Endodermal cell (in vitro differentiated cells): Measurements from ENCODE around the gene IL1R1. TPM values are rescaled to one million over a fixed set of nuclear protein-coding genes. Genes with fewer than 3 reads are reported as not detected.

Experiments used
- DNase-seq: peaks from one replicate; pipeline ENCODE4 v3.0.0-alpha.2; 2017
- H3K27ac ChIP-seq: 2 replicates; pipeline ENCODE4 v1.5.1; 2013; ENCODE audit warnings: mild to moderate bottlenecking, low read depth, low read length, moderate library complexity
- H3K27me3 ChIP-seq: 2 replicates; pipeline ENCODE4 v1.6.1; 2013; ENCODE audit warnings: mild to moderate bottlenecking, low read length, moderate library complexity; ENCODE audit not compliant: insufficient read depth, control insufficient read depth, poor library complexity, severe bottlenecking
- H3K36me3 ChIP-seq: 2 replicates; pipeline ENCODE4 v1.7.0; 2013; ENCODE audit warnings: mild to moderate bottlenecking, low read length, moderate library complexity; ENCODE audit not compliant: control insufficient read depth, insufficient read depth
- H3K4me1 ChIP-seq: one replicate; pipeline ENCODE4 v1.7.0; 2013; ENCODE audit warnings: low read length; ENCODE audit not compliant: control insufficient read depth, insufficient read depth
- H3K4me3 ChIP-seq: 2 replicates; pipeline ENCODE4 v1.5.1; 2013; ENCODE audit warnings: mild to moderate bottlenecking, low read length, moderate library complexity
- H3K9ac ChIP-seq: 2 replicates; pipeline ENCODE4 v1.6.1; 2013; ENCODE audit warnings: mild to moderate bottlenecking, low read length, moderate library complexity; ENCODE audit not compliant: poor library complexity, severe bottlenecking; ENCODE audit errors: extremely low read depth
- H3K9me3 ChIP-seq: 2 replicates; pipeline ENCODE4 v1.6.1; 2013; ENCODE audit warnings: mild to moderate bottlenecking, low read length, moderate library complexity; ENCODE audit not compliant: control insufficient read depth
- H3K27ac Mint-ChIP-seq: 2 replicates; pipeline ENCODE4 v1.8.0; 2020; ENCODE audit warnings: mixed read lengths
- H3K27me3 Mint-ChIP-seq: 2 replicates; pipeline ENCODE4 v1.8.0; 2021; ENCODE audit warnings: mild to moderate bottlenecking, mixed read lengths; ENCODE audit not compliant: insufficient read depth
- H3K36me3 Mint-ChIP-seq: 2 replicates; pipeline ENCODE4 v1.8.0; 2020; ENCODE audit warnings: low read depth, mixed read lengths
- H3K4me1 Mint-ChIP-seq: 2 replicates; pipeline ENCODE4 v1.8.0; 2020; ENCODE audit warnings: mixed read lengths
- H3K4me3 Mint-ChIP-seq: 2 replicates; pipeline ENCODE4 v1.8.0; 2020; ENCODE audit warnings: mild to moderate bottlenecking, moderate library complexity, mixed read lengths
- H3K9me3 Mint-ChIP-seq: 2 replicates; pipeline ENCODE4 v1.8.0; 2020; ENCODE audit warnings: mild to moderate bottlenecking, mixed read lengths
- WGBS, 2 experiments: methylation state at CpG; one replicate each; pipeline versions ENCODE4 v1.1.5 to v1.1.7; 2013; ENCODE audit warnings: missing lambda C conversion rate in 2 of 2, mixed read lengths in 1 of 2; ENCODE audit not compliant: insufficient coverage in 1 of 2, insufficient read length in 1 of 2; 5-methylcytosine and 5-hydroxymethylcytosine counted together
- total RNA-seq, 2 donors: library from RNA; stranded (reverse); fragmentation: NEBNext Ultra II Directional in 1 of 2; extraction: Animal tissue kit (Norgen Biotek cat#: 25700) in 1 of 2; gene quantifications; 2 replicates in 1 of 2; 3 replicates in 1 of 2; pipeline ENCODE4 v1.2.1, GENCODE V29; 2021
- TF ChIP-seq, protein P1 (sequence below): fragments of 200-600 bp; sonication (generic); conservative IDR thresholded peaks from 2 replicates; pipeline ENCODE4 v1.5.0; 2021; ENCODE audit warnings: antibody characterized with exemption, mild to moderate bottlenecking

IL1R1 gene
- total RNA-seq, 2 donors from 2014 or later: 3.0 to 4.1 TPM

DNA sequence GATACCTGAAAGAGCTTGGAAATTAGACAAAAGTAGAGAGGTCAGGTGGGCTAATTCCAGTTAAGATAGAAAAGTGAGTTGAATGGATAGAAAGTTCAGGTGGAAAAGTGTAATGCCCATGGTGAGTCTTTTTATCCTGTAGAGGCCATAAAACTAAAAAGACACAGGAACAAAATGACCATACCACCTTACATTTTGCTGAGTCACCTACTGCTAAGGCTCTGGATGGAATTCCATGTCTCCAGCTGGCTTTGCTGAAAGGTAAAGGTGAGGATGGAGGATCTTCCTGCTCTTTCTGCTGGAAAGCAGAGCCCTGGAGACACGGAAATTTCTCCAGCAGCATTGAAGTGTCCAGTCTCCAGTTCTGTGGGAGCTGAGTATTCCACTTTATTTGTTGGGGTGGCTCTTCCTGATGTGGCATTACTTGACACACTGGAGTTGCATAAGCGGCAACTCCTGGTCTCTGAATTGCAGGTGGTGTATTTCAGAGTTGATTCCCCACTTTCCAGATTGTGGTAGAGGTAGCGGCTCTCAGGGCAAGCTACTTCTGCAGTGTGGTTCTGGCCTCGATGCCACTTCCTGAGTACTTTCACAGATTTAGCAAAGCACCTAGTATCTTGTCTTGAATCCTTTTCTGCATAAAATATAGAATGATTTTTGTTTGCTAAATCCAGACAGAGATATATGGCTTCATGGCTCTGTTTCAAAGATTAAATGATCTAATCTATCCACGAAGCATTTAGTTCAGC, 55.0 kb downstream of the IL1R1 start:
- TF ChIP-seq, protein P1, sequence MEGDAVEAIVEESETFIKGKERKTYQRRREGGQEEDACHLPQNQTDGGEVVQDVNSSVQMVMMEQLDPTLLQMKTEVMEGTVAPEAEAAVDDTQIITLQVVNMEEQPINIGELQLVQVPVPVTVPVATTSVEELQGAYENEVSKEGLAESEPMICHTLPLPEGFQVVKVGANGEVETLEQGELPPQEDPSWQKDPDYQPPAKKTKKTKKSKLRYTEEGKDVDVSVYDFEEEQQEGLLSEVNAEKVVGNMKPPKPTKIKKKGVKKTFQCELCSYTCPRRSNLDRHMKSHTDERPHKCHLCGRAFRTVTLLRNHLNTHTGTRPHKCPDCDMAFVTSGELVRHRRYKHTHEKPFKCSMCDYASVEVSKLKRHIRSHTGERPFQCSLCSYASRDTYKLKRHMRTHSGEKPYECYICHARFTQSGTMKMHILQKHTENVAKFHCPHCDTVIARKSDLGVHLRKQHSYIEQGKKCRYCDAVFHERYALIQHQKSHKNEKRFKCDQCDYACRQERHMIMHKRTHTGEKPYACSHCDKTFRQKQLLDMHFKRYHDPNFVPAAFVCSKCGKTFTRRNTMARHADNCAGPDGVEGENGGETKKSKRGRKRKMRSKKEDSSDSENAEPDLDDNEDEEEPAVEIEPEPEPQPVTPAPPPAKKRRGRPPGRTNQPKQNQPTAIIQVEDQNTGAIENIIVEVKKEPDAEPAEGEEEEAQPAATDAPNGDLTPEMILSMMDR: no peak
- peaks cover 10% of the 10 kb centered on the region for H3K27me3 Mint-ChIP-seq
- H3K4me1 Mint-ChIP-seq: peaks cover 33% of the 10 kb centered on the region

DNA sequence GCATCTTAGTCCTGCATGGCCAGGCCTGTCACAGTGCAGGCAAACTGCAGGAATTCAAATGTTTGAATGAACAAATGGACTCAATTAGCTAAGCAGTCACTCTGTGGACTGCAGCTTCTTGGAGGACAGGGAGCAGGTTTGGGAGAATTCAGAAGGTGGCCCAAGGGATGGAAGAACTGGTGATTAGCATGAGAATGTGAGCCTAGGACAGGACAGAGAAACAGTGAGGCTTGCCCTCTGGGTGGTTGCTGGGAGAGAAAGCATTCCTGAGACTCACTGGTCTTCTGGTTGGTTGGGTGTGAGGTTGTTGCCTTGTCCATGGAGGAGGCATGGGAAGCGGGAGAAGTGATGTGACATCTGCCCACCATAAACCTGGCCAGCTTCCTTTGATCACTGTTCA, 58.0 kb downstream of the IL1R1 start:
- Mint-ChIP-seq H3K9me3 (peaks cover 23% of the 10 kb centered on the region), H3K27me3 (peaks cover 8% of the 10 kb centered on the region), H3K4me1 (peaks cover 33% of the 10 kb centered on the region), H3K27ac (peak overlapping the region; percentile 50), H3K4me3 (peak overlapping the region; percentile 1), H3K36me3 (peaks cover 2% of the 10 kb centered on the region)
- DNase-seq: peak; percentile 54
- no peaks in the 10 kb centered on the region for H3K36me3 ChIP-seq
- peaks cover 14% of the 10 kb centered on the region for H3K27me3 ChIP-seq
- no peak overlapping the region for H3K27ac ChIP-seq
- TF ChIP-seq, protein P1: no peak
- WGBS, 2 experiments: 81% methylated on average over 1 of the region's 1 CpG; no CpG with 5 or more reads in 1 of the 2 experiments
- H3K4me3 ChIP-seq: no peak overlapping the region
- H3K9me3 ChIP-seq: peaks cover 26% of the 10 kb centered on the region
- H3K4me1 ChIP-seq: peaks cover 4% of the 10 kb centered on the region
- no peak overlapping the region for H3K9ac ChIP-seq

More for the DNA sequence above, 55.0 kb downstream of the IL1R1 start:
- peak overlapping the region; percentile 15 for H3K27ac Mint-ChIP-seq
- WGBS, 2 experiments: 80 to 100% methylated on average over 2 to 5 of the region's 5 CpGs
- Histone ChIP-seq H3K4me1 (peaks cover 4% of the 10 kb centered on the region), H3K27me3 (peaks cover 21% of the 10 kb centered on the region), H3K27ac (no peak overlapping the region), H3K36me3 (no peaks in the 10 kb centered on the region), H3K4me3 (no peak overlapping the region), H3K9ac (no peak overlapping the region), H3K9me3 (peaks cover under 1% of the 10 kb centered on the region)
- DNase-seq: no peak
- H3K36me3 Mint-ChIP-seq: no peaks in the 10 kb centered on the region
- no peaks in the 10 kb centered on the region for H3K9me3 Mint-ChIP-seq
- no peak overlapping the region for H3K4me3 Mint-ChIP-seq

DNA sequence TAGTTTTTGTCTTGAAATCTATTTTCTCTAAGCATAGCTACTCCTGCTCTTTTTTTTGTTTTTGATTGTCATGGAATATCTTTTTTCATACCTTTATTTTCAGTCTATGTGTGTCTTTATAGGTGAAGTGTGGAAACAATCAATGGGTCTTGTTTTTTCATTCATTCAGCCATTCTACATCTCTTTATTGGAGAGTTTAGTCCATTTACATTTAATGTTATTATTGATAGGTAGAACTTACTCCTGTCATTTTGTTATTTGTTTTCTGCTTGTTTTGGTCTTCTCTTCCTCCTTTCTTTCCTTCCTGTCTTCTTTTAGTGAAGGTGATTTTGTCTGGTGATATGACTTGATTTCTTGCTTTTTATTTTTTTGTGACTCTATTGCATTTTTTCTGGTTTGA, 62.1 kb downstream of the IL1R1 start:
- Mint-ChIP-seq H3K4me1 (peaks cover 20% of the 10 kb centered on the region), H3K4me3 (no peak overlapping the region), H3K27ac (no peak overlapping the region), H3K36me3 (peaks cover 2% of the 10 kb centered on the region), H3K27me3 (peaks cover 3% of the 10 kb centered on the region), H3K9me3 (peaks cover 23% of the 10 kb centered on the region)
- TF ChIP-seq, protein P1: no peak
- H3K27me3 ChIP-seq: no peaks in the 10 kb centered on the region
- H3K36me3 ChIP-seq: no peaks in the 10 kb centered on the region
- H3K4me3 ChIP-seq: no peak overlapping the region
- peaks cover 26% of the 10 kb centered on the region for H3K9me3 ChIP-seq
- no peak overlapping the region for H3K27ac ChIP-seq
- no peak overlapping the region for H3K9ac ChIP-seq
- no peak for DNase-seq
- peaks cover 4% of the 10 kb centered on the region for H3K4me1 ChIP-seq
